Pancreas (tissue), 10 donors: Measurements from ENCODE around the gene PABPN1L. TPM values are rescaled to one million over a fixed set of nuclear protein-coding genes. Genes with fewer than 3 reads are reported as not detected.

Source experiments
- ATAC-seq, 4 donors: fragments of 200-7000 bp; cut with Tn5 transposase; one replicate each; pipeline versions ENCODE4 v1.8.0 to v1.9.1; 2020; ENCODE audit warnings: mild to moderate bottlenecking in 4 of 4, moderate library complexity in 4 of 4
- DNase-seq, 6 donors: peaks; one replicate each; pipeline ENCODE4 v3.0.0-alpha.2; 2020
- FAIRE-seq: peaks from 2 replicates; lab custom pipeline; 2012; peaks lifted over from hg19 to GRCh38; lab: Jason Lieb, UNC
- H3K27ac ChIP-seq, 4 donors: fragments of 200-600 bp; sonication (generic); 1 replicate in 3 of 4; 2 replicates in 1 of 4; pipeline versions ENCODE4 v1.5.0 to v1.8.0; 2020
- H3K27me3 ChIP-seq, 4 donors: fragments of 200-600 bp; one replicate each; pipeline ENCODE4 v1.8.0; 2021
- H3K36me3 ChIP-seq, 3 donors: fragments of 200-600 bp; sonication (generic) in 1 of 3; one replicate each; pipeline versions ENCODE4 v1.5.0 to v1.8.0; 2020 to 2021
- H3K4me1 ChIP-seq, 3 donors: fragments of 200-600 bp; one replicate each; pipeline ENCODE4 v1.8.0; 2021
- H3K4me3 ChIP-seq, 4 donors: fragments of 200-600 bp; sonication (generic) in 2 of 4; one replicate each; pipeline versions ENCODE4 v1.5.0 to v1.8.0; 2020 to 2021
- H3K9me3 ChIP-seq, 4 donors: fragments of 200-600 bp; one replicate each; pipeline ENCODE4 v1.8.0; 2021
- CTCF ChIP-seq, 4 donors: fragments of 200-600 bp; sonication (generic) in 3 of 4; IDR thresholded peaks; one replicate each; pipeline versions ENCODE4 v1.5.0 to v1.8.0; 2021; ENCODE audit warnings: antibody characterized with exemption in 4 of 4
- whole genome bisulfite sequencing, 2 donors: extraction: QIAGEN DNeasy Blood & Tissue Kit; methylation state at CpG; one replicate each; pipeline ENCODE4 v1.1.7; 2013; 5-methylcytosine and 5-hydroxymethylcytosine counted together
- intact Hi-C, 3 donors: fragments of 100-400 bp; cut with DNase I; formaldehyde crosslinking; loops; one replicate each; pipeline versions ENCODE4 v1.11.1 to v1.14.2; 2022
- polyA plus RNA-seq, 2 donors: library from polyadenylated mRNA; stranded (reverse); fragments of 200-250 nt; gene quantifications; one replicate each; pipeline ENCODE4 v1.2.3, GENCODE V29; 2013
- total RNA-seq, 6 donors: library from RNA; stranded (reverse); fragmentation: NEBNext Ultra II Directional in 4 of 6; extraction: Animal tissue kit (Norgen Biotek cat#: 25700) in 4 of 6; gene quantifications; one replicate each; pipeline versions ENCODE4 v1.2.1 to v1.2.4, GENCODE V29; 2021 to 2023
- donor health status: healthy with polysubstance abuse.
- donor health status: DM: no; HTN: no; CAD: no; lungs with moderate emphysema.
- donor health status: DM: no; HTN: no; CAD: no.
- donor health status: control.
- donor health status: control.
- donor health status: Bipolar disorder and iron deficiency.
- donor health status: DM: yes; HTN: yes; CAD: no.
- donor health status: DM: no; HTN: no; CAD: no.
- donor health status: DM: no; HTN: no; CAD: no.
- donor health status: DM: yes; HTN: yes; CAD: no.

PABPN1L gene
- total and polyA plus RNA-seq, 8 donors, result 0.23 to 0.65 (median 0.35) TPM; not detected in 3

- FAIRE-seq (no peak), ATAC-seq (no peak), DNase-seq (no peak)
- intact Hi-C loops, result no loop called here
- no peak for TF ChIP-seq CTCF (IDR thresholded peaks at IDR 0.05)
- Histone ChIP-seq H3K4me3 (no peak overlapping the region), H3K27me3 (no peaks in the 10 kb centered on the region), H3K4me1 (peaks cover 0 to 10% (median 4%) of the 10 kb centered on the region in 3 donors), H3K36me3 (peaks cover 0 to 15% (median 0%) of the 10 kb centered on the region in 3 donors), H3K9me3 (no peaks in the 10 kb centered on the region), H3K27ac (no peak overlapping the region)
- 86% methylated on average over 8 of the region's 8 CpGs for WGBS, 2 donors
Measured at GRCh38 chr16:88855176-88855575, 11.3 kb downstream of the PABPN1L start.

- H3K4me1 ChIP-seq, result peaks cover 0 to 10% (median 4%) of the 10 kb centered on the region in 3 donors
- DNase-seq (peak in 1 of 6 donors; percentile 65), ATAC-seq (no peak), FAIRE-seq (no peak)
- H3K27me3 ChIP-seq, result no peaks in the 10 kb centered on the region
- H3K36me3 ChIP-seq, result peaks cover 0 to 8% (median 0%) of the 10 kb centered on the region in 3 donors
- H3K4me3 ChIP-seq, result no peak overlapping the region
- WGBS, 2 donors, result 68 to 71% methylated on average over 20 of the region's 20 CpGs
- no peaks in the 10 kb centered on the region for H3K9me3 ChIP-seq
- intact Hi-C loops, result no loop called here
- TF ChIP-seq CTCF (IDR thresholded peaks at IDR 0.05), result no peak
- no peak overlapping the region for H3K27ac ChIP-seq
Measured at GRCh38 chr16:88854306-88855111, 12.0 kb downstream of the PABPN1L start.

GRCh38 chr16:88853325-88853941, 13.0 kb downstream of the PABPN1L start:
- intact Hi-C loops, result no loop called here
- FAIRE-seq (no peak), ATAC-seq (no peak), DNase-seq (peak in 1 of 6 donors; percentile 70)
- Histone ChIP-seq H3K4me1 (peaks cover 0 to 10% (median 4%) of the 10 kb centered on the region in 3 donors), H3K9me3 (no peaks in the 10 kb centered on the region), H3K36me3 (no peaks in the 10 kb centered on the region), H3K27ac (no peak overlapping the region), H3K27me3 (no peaks in the 10 kb centered on the region), H3K4me3 (no peak overlapping the region)
- 81 to 89% methylated on average over 17 of the region's 17 CpGs for WGBS, 2 donors
- no peak for TF ChIP-seq CTCF (IDR thresholded peaks at IDR 0.05)

GRCh38 chr16:88851616-88852015, 14.8 kb downstream of the PABPN1L start:
- no peak for TF ChIP-seq CTCF (IDR thresholded peaks at IDR 0.05)
- DNase-seq (peak in 1 of 6 donors; percentile 49), FAIRE-seq (no peak), ATAC-seq (no peak)
- Histone ChIP-seq H3K4me3 (no peak overlapping the region), H3K9me3 (no peaks in the 10 kb centered on the region), H3K36me3 (no peaks in the 10 kb centered on the region), H3K4me1 (peaks cover 0 to 6% (median 0%) of the 10 kb centered on the region in 3 donors), H3K27me3 (no peaks in the 10 kb centered on the region), H3K27ac (no peak overlapping the region)
- 90 to 91% methylated on average over 19 of the region's 19 CpGs for WGBS, 2 donors
- intact Hi-C loops, result no loop called here
